K562 (cell line): ENCODE measurements around the gene CHRNB1.

ENCODE experiments used
- ARID3A ChIP-seq: IDR thresholded peaks from 2 replicates; pipeline ENCODE4 v1.6.1; 2012; ENCODE audit warnings: low read depth, low read length, improper control_type of control experiment, borderline replicate concordance
- CHD1 ChIP-seq: fragments of 200-600 bp; sonication (generic); IDR thresholded peaks from one replicate; pipeline ENCODE4 v1.6.1; 2012; ENCODE audit warnings: mild to moderate bottlenecking, moderate library complexity, low read length, inconsistent platforms

- TF ChIP-seq ARID3A (no peak), CHD1 (no peak)
These were observed 19.2 kb downstream of the CHRNB1 start for GRCh38 chr17:7464081-7464480.
